Measurements from ENCODE around the gene TMEM114.

Gene TMEM114

DNA sequence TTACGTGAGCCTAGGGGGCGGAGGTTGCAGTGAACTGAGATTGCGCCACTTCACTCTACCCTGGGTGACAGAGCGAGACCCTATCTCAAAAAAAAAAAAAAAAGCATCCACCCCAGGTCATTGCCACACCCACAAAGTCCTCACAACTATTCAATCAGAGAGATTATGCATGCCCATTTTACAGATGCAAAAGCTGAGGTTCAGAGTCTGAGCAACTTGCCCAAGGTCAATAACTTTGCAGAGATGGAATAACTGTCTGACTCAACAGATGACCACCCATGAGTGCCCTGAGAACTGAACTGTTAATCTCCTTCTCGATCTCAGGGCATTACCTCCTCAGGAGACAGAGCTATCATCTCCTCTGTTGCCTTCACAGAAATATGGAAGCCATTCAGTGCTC lies 5.5 kb upstream of the TMEM114 start:
- POLR2A ChIA-PET = interaction anchor here (0.6 kb wide), 2 partner anchors 54 to 177 kb away, joined by 3 to 5 read pairs; no protein-coding TSS in a partner anchor
- TF ChIP-seq CTCF (IDR thresholded peaks at IDR 0.05; ENCODE audit: control extremely low read depth, extremely low read depth, low read depth, missing control alignments) = no peak
- CTCF ChIA-PET = interaction anchor here (2.0 kb wide), 1 partner anchor 65 kb away, joined by 4 read pairs; no protein-coding TSS in a partner anchor
- DNase-seq (ENCODE audit: extremely low spot score) = no peak

- POLR2A ChIA-PET = no interaction called here
- TF ChIP-seq CTCF (IDR thresholded peaks at IDR 0.05; ENCODE audit: control extremely low read depth, extremely low read depth, low read depth, missing control alignments) = no peak
- DNase-seq (ENCODE audit: extremely low spot score) = no peak
- CTCF ChIA-PET = no interaction called here
Measured at GRCh38 chr16:8594149-8594666, 3.9 kb upstream of the TMEM114 start.

DNA sequence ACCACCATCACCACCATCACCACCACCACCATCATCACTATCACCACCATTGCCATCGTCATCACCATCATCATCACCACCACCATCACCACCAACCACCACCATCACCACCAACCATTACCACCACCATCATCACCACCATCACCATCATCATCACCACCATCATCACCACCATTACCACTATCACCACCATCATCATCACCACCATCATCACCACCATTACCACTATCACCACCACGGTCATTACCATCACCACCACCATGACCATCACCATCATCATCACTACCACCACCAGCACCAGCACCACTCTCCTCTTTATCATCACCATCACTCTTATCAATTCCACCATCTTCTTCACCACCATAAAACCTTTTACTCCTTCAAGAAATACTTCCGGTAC lies 1.1 kb upstream of the TMEM114 start:
- ChIA-PET CTCF (no interaction called here), POLR2A (no interaction called here)
- no peak for DNase-seq (ENCODE audit: extremely low spot score)
- no peak for TF ChIP-seq CTCF (IDR thresholded peaks at IDR 0.05; ENCODE audit: control extremely low read depth, extremely low read depth, low read depth, missing control alignments)

DNA sequence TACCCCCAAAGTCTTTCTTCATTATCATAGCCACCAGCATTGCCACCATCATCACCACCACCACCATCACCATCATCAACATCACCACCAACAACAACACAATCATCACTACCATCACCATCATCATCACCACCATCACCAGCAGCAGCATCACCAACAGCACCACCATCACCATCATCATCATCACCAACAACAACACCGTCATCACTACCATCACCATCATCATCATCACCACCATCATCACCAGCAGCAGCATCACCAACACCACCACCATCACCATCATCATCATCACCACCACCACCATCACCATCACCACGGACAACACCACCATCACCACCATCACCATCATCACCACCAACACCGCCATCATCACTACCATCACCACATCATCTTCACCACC lies 500 bp upstream of the TMEM114 start:
- no peak for DNase-seq (ENCODE audit: extremely low spot score)
- POLR2A ChIA-PET = no interaction called here
- no peak for TF ChIP-seq CTCF (IDR thresholded peaks at IDR 0.05; ENCODE audit: control extremely low read depth, extremely low read depth, low read depth, missing control alignments)
- CTCF ChIA-PET = no interaction called here

DNA sequence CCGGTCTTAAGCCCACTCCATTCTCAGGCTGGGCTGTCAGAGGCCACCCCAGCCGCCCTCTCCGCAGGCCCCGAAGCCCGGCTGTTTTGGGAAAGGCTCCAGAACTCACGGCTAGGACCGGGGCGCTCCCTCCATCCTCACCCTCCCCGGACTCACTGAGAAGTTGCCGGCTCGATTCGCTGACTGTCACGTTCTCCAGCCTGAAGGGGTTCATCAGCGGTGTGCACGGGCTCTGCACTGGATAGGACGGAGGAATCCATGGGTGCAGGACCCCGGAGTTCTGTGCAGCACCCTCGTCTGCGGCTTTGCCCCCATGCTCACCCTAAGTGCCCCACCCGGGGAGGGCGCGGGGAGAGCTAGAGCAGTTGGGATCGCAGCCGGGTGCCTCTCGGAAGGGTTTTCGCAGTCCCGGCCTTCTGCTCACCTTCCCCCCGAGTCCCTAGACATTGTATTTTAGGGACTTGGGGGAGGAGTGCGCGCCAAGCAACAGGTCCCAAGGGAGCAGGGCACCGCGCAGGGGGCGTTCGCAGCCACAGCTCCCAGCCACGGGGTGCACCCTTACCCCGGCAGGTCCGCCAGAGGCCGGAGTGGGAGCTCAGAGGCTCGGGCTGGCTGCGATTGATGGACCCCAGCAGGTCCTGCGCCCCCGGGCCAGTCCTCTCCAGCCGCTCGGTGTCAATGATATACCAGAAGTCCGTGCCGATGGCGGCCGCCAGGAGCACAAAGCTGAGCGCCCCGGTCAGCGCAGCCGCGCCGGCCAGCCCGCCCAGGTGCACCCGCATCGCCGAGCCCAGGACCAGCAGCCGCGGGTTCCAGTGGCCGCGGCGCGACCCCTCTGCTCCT lies 1.0 kb downstream of the TMEM114 start:
- POLR2A ChIA-PET = no interaction called here
- TF ChIP-seq CTCF (IDR thresholded peaks at IDR 0.05; ENCODE audit: control extremely low read depth, extremely low read depth, low read depth, missing control alignments) = no peak

GRCh38 chr16:8588682-8589056 lies 1.6 kb downstream of the TMEM114 start:
- ChIA-PET CTCF (no interaction called here), POLR2A (no interaction called here)

More for the DNA sequence above, 1.0 kb downstream of the TMEM114 start:
- CTCF ChIA-PET = no interaction called here
- DNase-seq (ENCODE audit: extremely low spot score) = no peak

More at GRCh38 chr16:8588682-8589056, 1.6 kb downstream of the TMEM114 start:
- DNase-seq (ENCODE audit: extremely low spot score) = no peak
- TF ChIP-seq CTCF (IDR thresholded peaks at IDR 0.05; ENCODE audit: control extremely low read depth, extremely low read depth, low read depth, missing control alignments) = no peak

All from GM10248 (cell line).